PC-3 (cell line): ENCODE measurements around the gene PHLDB1. TPM values are rescaled to one million over a fixed set of nuclear protein-coding genes. Genes with fewer than 3 reads are reported as not detected.

ENCODE experiments used
- ATAC-seq: fragments of 200-7000 bp; cut with Tn5 transposase; 2 replicates; pipeline ENCODE4 v1.9.1; 2020; ENCODE audit warnings: mild to moderate bottlenecking, moderate library complexity
- BruUV-seq: library from RNA; stranded (reverse); fragments of 400-500 nt; replicated peaks from 2 replicates; lab custom pipeline; 2021; lab: Mats Ljungman, UMichigan
- CTCF ChIA-PET: fragments of 300-600 bp; sonication (Branson Sonifier 250); formaldehyde crosslinking; loops from one replicate; lab custom pipeline; 2022; ENCODE audit warnings: antibody characterized with exemption; lab: Charles Lee
- POLR2A ChIA-PET: fragments of 300-600 bp; sonication (Branson Sonifier 250); formaldehyde crosslinking; loops from one replicate; lab custom pipeline; 2022; ENCODE audit warnings: antibody characterized with exemption; ENCODE audit not compliant: unreplicated experiment; lab: Charles Lee
- DNase-seq: peaks from one replicate; pipeline ENCODE4 v3.0.0-alpha.2; 2015
- H2AFZ ChIP-seq: fragments of 300-600 bp; sonication (generic); 2 replicates; pipeline ENCODE4 v1.6.0; 2016; ENCODE audit warnings: antibody characterized with exemption, low read length
- H3F3A ChIP-seq: fragments of 300-600 bp; sonication (generic); one replicate; pipeline ENCODE4 v1.6.0; 2017; ENCODE audit warnings: antibody characterized with exemption, low read length, control low read depth, mild to moderate bottlenecking; ENCODE audit not compliant: unreplicated experiment
- H3K27ac ChIP-seq: fragments of 300-600 bp; sonication (generic); 2 replicates; pipeline ENCODE4 v1.5.1; 2016; ENCODE audit warnings: mild to moderate bottlenecking, low read length
- H3K27me3 ChIP-seq: fragments of 300-600 bp; sonication (generic); 2 replicates; pipeline ENCODE4 v1.6.1; 2016; ENCODE audit warnings: low read length, mixed read lengths
- H3K36me3 ChIP-seq: fragments of 300-600 bp; sonication (generic); 2 replicates; pipeline ENCODE4 v1.6.1; 2016; ENCODE audit warnings: low read depth, mixed run types, low read length, mixed read lengths
- H3K4me1 ChIP-seq: fragments of 300-600 bp; sonication (generic); 2 replicates; pipeline ENCODE4 v1.5.1; 2016; ENCODE audit warnings: low read length; ENCODE audit not compliant: insufficient read depth
- H3K4me2 ChIP-seq: fragments of 300-600 bp; sonication (generic); 2 replicates; pipeline ENCODE4 v1.6.0; 2016; ENCODE audit warnings: low read length
- H3K4me3 ChIP-seq: fragments of 300-600 bp; sonication (generic); 2 replicates; pipeline ENCODE4 v1.5.1; 2016; ENCODE audit warnings: mild to moderate bottlenecking, low read length, mixed read lengths
- H3K79me2 ChIP-seq: fragments of 300-600 bp; sonication (generic); 2 replicates; pipeline ENCODE4 v1.6.1; 2017; ENCODE audit warnings: low read length, mixed read lengths
- H3K9ac ChIP-seq: fragments of 300-600 bp; sonication (generic); 2 replicates; pipeline ENCODE4 v1.6.0; 2016; ENCODE audit warnings: mild to moderate bottlenecking, low read length
- H3K9me2 ChIP-seq: fragments of 300-600 bp; sonication (generic); replicated peaks from 2 replicates; pipeline ENCODE4 v1.6.1; 2016; ENCODE audit warnings: mixed run types, low read length, mixed read lengths
- H3K9me3 ChIP-seq: fragments of 300-600 bp; sonication (generic); 2 replicates; pipeline ENCODE4 v1.6.1; 2016; ENCODE audit warnings: low read length, mixed read lengths
- H4K20me1 ChIP-seq: fragments of 300-600 bp; sonication (generic); 2 replicates; pipeline ENCODE4 v1.6.1; 2016; ENCODE audit warnings: low read length, mixed read lengths
- EZH2 ChIP-seq: fragments of 300-600 bp; sonication (generic); IDR thresholded peaks from one replicate; pipeline ENCODE4 v1.6.1; 2017; ENCODE audit warnings: antibody characterized with exemption, mild to moderate bottlenecking, low read length; ENCODE audit not compliant: unreplicated experiment
- EZH2phosphoT487 ChIP-seq: fragments of 300-600 bp; sonication (generic); IDR thresholded peaks from 2 replicates; pipeline ENCODE4 v1.6.1; 2018; ENCODE audit warnings: mild to moderate bottlenecking, antibody characterized with exemption, low read length, borderline replicate concordance
- intact Hi-C: fragments of 100-400 bp; cut with micrococcal nuclease; formaldehyde crosslinking; loops from 2 replicates; pipeline ENCODE4 v1.9.0; 2023
- total RNA-seq: library from RNA; depleted of rRNA; stranded (reverse); fragments of >200 nt; gene quantifications from 2 replicates; pipeline ENCODE4 v1.2.3, GENCODE V29; 2014
- TF ChIP-seq, protein P1 (sequence below): fragments of 300-600 bp; sonication (generic); conservative IDR thresholded peaks from 2 replicates; pipeline ENCODE4 v1.5.1; 2017; ENCODE audit warnings: antibody characterized with exemption, low read depth, mild to moderate bottlenecking, low read length

Gene PHLDB1
- total RNA-seq, 1 experiment from 2014 or later = 36.1 TPM

DNA sequence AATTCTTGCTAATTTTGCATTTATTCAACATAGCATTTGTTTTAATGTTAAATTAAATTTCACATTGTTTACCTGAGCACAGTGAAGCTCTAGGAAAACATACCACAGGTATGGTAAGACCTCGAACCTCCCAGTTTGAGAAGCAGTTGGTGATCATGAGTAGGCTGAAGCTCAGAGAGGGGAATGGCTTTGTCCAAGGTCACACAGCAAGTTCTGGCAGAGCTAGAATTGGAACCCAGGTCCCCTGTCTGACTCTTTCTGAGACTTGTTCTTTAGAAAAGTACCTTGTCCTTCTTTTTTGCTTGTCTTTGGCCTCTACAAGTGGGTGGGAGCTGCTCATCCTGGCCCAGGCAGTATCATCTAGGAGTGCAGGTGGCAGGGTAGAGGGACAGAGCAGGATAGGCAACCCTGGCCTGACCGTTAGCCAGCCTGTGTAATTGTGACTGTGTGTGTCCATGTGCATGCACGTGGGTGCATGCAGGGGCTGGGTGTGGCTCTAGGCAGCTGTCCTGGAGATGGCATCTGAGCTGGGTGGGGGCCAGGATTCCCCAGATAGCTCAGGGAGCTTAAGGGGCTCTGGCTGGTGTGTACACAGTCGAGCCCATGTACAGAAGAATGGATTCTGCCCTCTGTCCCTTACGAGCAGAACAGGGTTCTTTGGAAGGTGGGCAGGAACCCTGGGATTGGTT lies 21.6 kb downstream of the PHLDB1 start:
- no peak for ATAC-seq
- Histone ChIP-seq H3K4me1 (peaks cover 14% of the 10 kb centered on the region), H3K79me2 (0 out of 2 replicates have a peak, but pooled peaks cover 3% of the 10 kb centered on the region), H3K36me3 (no peaks in the 10 kb centered on the region; the same call in 1 of the 2 replicates), H4K20me1 (no peaks in the 10 kb centered on the region), H3K9ac (no peak overlapping the region), H3K9me2 (no peaks in the 10 kb centered on the region), H3K27ac (no peak overlapping the region), H3K9me3 (no peaks in the 10 kb centered on the region), H2AFZ (no peak overlapping the region), H3K4me3 (no peak overlapping the region), H3F3A (no peaks in the 10 kb centered on the region), H3K27me3 (no peaks in the 10 kb centered on the region), H3K4me2 (no peak overlapping the region)
- CTCF ChIA-PET = no interaction called here
- no TSS peak for BruUV-seq
- TF ChIP-seq EZH2phosphoT487 = no peak
- TF ChIP-seq EZH2 = no peak
- TF ChIP-seq, protein P1, sequence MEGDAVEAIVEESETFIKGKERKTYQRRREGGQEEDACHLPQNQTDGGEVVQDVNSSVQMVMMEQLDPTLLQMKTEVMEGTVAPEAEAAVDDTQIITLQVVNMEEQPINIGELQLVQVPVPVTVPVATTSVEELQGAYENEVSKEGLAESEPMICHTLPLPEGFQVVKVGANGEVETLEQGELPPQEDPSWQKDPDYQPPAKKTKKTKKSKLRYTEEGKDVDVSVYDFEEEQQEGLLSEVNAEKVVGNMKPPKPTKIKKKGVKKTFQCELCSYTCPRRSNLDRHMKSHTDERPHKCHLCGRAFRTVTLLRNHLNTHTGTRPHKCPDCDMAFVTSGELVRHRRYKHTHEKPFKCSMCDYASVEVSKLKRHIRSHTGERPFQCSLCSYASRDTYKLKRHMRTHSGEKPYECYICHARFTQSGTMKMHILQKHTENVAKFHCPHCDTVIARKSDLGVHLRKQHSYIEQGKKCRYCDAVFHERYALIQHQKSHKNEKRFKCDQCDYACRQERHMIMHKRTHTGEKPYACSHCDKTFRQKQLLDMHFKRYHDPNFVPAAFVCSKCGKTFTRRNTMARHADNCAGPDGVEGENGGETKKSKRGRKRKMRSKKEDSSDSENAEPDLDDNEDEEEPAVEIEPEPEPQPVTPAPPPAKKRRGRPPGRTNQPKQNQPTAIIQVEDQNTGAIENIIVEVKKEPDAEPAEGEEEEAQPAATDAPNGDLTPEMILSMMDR = no peak
- intact Hi-C loops = no loop called here
- POLR2A ChIA-PET = no interaction called here
- DNase-seq = no peak

DNA sequence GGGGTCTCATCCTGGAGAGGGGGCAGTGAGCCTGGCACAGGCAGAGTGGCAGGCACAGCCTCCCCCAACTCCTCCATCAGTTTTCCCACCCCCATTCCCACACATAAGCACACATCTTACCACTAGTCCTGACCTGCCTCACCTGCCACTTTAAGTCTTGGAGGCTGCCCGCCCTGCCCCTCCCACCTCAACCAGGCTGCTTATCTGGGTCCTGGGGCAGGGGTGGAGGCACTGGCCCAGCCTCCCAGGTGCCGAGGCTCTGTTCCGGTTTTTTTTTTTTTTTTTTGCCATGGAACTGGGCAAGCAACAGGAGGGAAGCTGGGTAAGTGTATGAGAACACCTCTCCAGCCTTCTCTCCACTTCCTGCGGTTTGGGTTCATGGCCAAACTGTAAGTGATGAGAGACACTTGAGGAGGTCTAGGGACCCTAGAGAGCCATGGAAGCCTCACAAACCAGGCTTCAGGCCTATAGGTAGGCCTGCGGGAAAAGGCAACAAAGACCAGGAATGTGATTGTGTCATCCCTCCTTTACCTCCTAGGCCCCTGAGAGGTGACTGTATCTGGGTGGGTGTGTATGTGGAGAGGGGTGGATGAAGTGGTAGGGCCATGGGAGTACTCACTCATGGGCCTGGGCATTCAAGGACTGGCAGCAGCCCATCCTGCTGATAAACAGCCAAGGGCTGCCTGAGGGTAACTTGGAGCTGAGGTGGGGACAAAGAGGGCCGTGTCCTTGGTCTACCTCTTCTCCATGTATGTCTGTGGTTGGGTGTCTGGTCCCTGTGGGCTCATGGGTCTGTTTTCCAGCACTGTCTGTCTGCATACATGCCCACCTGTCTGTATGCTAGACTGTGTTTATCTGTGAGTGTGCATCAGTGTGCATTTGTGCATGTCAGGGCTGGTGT lies 22.6 kb downstream of the PHLDB1 start:
- Histone ChIP-seq H2AFZ (no peak overlapping the region), H3K9me3 (no peaks in the 10 kb centered on the region), H3K36me3 (no peaks in the 10 kb centered on the region; the same call in 1 of the 2 replicates), H3K4me1 (peaks cover 18% of the 10 kb centered on the region), H3K9ac (no peak overlapping the region), H3K4me3 (no peak overlapping the region), H3K27ac (no peak overlapping the region), H3K27me3 (no peaks in the 10 kb centered on the region), H3K4me2 (no peak overlapping the region), H3F3A (no peaks in the 10 kb centered on the region), H3K9me2 (no peaks in the 10 kb centered on the region), H3K79me2 (no peaks in the 10 kb centered on the region), H4K20me1 (no peaks in the 10 kb centered on the region)
- intact Hi-C loops = no loop called here
- ChIA-PET CTCF (no interaction called here), POLR2A (no interaction called here)
- TF ChIP-seq EZH2 (no peak), EZH2phosphoT487 (no peak)
- TF ChIP-seq, protein P1 = no peak
- no TSS peak for BruUV-seq
- ATAC-seq (no peak), DNase-seq (no peak)
